Kidney (tissue), 14 donors: Measurements from ENCODE around the gene NCOR2. TPM values are rescaled to one million over a fixed set of nuclear protein-coding genes. Genes with fewer than 3 reads are reported as not detected.

Source experiments
- DNase-seq, 5 donors: peaks; one replicate each; pipeline ENCODE4 v3.0.0-alpha.2; 2013 to 2020
- FAIRE-seq: peaks from 2 replicates; lab custom pipeline; 2012; peaks lifted over from hg19 to GRCh38; lab: Jason Lieb, UNC
- H3K27ac ChIP-seq, 2 donors: one replicate each; pipeline ENCODE4 v1.7.0; 2013; ENCODE audit warnings: low read depth in 2 of 2, low read length in 2 of 2, inconsistent platforms in 1 of 2
- H3K27me3 ChIP-seq: one replicate; pipeline ENCODE4 v1.7.1; 2013; ENCODE audit warnings: low read length, inconsistent platforms; ENCODE audit not compliant: control insufficient read depth, insufficient read depth
- H3K36me3 ChIP-seq, 3 donors: one replicate each; pipeline versions ENCODE4 v1.7.0 to v1.7.1; 2013; ENCODE audit warnings: low read length in 3 of 3, control low read depth in 1 of 3, inconsistent platforms in 1 of 3; ENCODE audit not compliant: insufficient read depth in 3 of 3, control insufficient read depth in 2 of 3
- H3K4me1 ChIP-seq, 3 donors: one replicate each; pipeline versions ENCODE4 v1.7.0 to v1.7.1; 2013; ENCODE audit warnings: low read length in 3 of 3, inconsistent platforms in 1 of 3, low read depth in 1 of 3; ENCODE audit not compliant: control insufficient read depth in 2 of 3, insufficient read depth in 2 of 3
- H3K4me3 ChIP-seq, 3 donors: one replicate each; pipeline versions ENCODE4 v1.7.0 to v1.8.1; 2013; ENCODE audit warnings: low read length in 3 of 3, control low read depth in 1 of 3, inconsistent platforms in 1 of 3
- H3K9ac ChIP-seq, 3 donors: one replicate each; pipeline versions ENCODE4 v1.7.0 to v1.7.1; 2013; ENCODE audit warnings: low read length in 3 of 3, control low read depth in 1 of 3, inconsistent platforms in 1 of 3
- H3K9me3 ChIP-seq, 3 donors: one replicate each; pipeline versions ENCODE4 v1.7.0 to v1.7.1; 2013; ENCODE audit warnings: low read length in 3 of 3, control low read depth in 1 of 3, inconsistent platforms in 1 of 3; ENCODE audit not compliant: control insufficient read depth in 2 of 3, insufficient read depth in 1 of 3
- CTCF ChIP-seq: IDR thresholded peaks from 3 replicates; pipeline ENCODE4 v1.5.1; 2012; ENCODE audit warnings: mild to moderate bottlenecking, moderate library complexity, borderline replicate concordance; ENCODE audit not compliant: insufficient read depth; ENCODE audit errors: extremely low read depth
- intact Hi-C: fragments of 100-400 bp; cut with DNase I; formaldehyde crosslinking; loops from one replicate; pipeline ENCODE4 v1.11.1; 2022
- polyA plus RNA-seq: library from polyadenylated mRNA; stranded (reverse); fragments of 350-450 nt; fragmentation: Illumina TruSeq; extraction: RNeasy Lipid Tissue Mini Kit (QIAGEN cat#74804); gene quantifications from one replicate; pipeline ENCODE4 v1.2.3, GENCODE V29; 2014; ENCODE audit warnings: low read depth, low replicate concordance; ENCODE audit not compliant: insufficient read depth
- total RNA-seq: library from RNA; stranded (reverse); fragmentation: NEBNext Ultra II Directional; extraction: Animal tissue kit (Norgen Biotek cat#: 25700); gene quantifications from one replicate; pipeline ENCODE4 v1.2.1, GENCODE V29; 2021
- donor health status: control.
- donor health status: control.
- donor health status: control.
- donor health status: control.
- donor health status: control.
- donor health status: DM: yes; HTN: yes; CAD: no.
- donor health status: Normal renal cell carcinoma (clear cell type).

Gene NCOR2
- total and polyA plus RNA-seq, 2 donors from 2014 or later = 18.7 to 205 TPM

GRCh38 chr12:124578445-124578844, 11.0 kb upstream of the NCOR2 start:
- no peak for FAIRE-seq
- no peak for DNase-seq

GRCh38 chr12:124577986-124578385, 10.6 kb upstream of the NCOR2 start:
- intact Hi-C loops = no loop called here

More at GRCh38 chr12:124578445-124578844, 11.0 kb upstream of the NCOR2 start:
- Histone ChIP-seq H3K27me3 (no peaks in the 10 kb centered on the region), H3K27ac (no peak overlapping the region), H3K36me3 (no peaks in the 10 kb centered on the region), H3K4me3 (no peak overlapping the region), H3K9me3 (no peaks in the 10 kb centered on the region), H3K4me1 (peaks cover 0 to 4% (median 0%) of the 10 kb centered on the region in 3 donors), H3K9ac (no peak overlapping the region)
- no peak for TF ChIP-seq CTCF
- intact Hi-C loops = no loop called here

GRCh38 chr12:124577374-124577773, 10.0 kb upstream of the NCOR2 start:
- no peak overlapping the region for H3K9ac ChIP-seq
- no peaks in the 10 kb centered on the region for H3K9me3 ChIP-seq
- no peaks in the 10 kb centered on the region for H3K27me3 ChIP-seq
- no peak overlapping the region for H3K27ac ChIP-seq
- FAIRE-seq (no peak), DNase-seq (peak in 1 of 5 donors; percentile 55)
- no peak for TF ChIP-seq CTCF
- H3K4me1 ChIP-seq = peaks cover 0 to under 1% (median 0%) of the 10 kb centered on the region in 3 donors
- intact Hi-C loops = no loop called here
- no peak overlapping the region for H3K4me3 ChIP-seq
- H3K36me3 ChIP-seq = no peaks in the 10 kb centered on the region

More at GRCh38 chr12:124577986-124578385, 10.6 kb upstream of the NCOR2 start:
- H3K4me3 ChIP-seq = no peak overlapping the region
- no peaks in the 10 kb centered on the region for H3K27me3 ChIP-seq
- FAIRE-seq = no peak
- H3K27ac ChIP-seq = no peak overlapping the region
- H3K36me3 ChIP-seq = no peaks in the 10 kb centered on the region
- TF ChIP-seq CTCF = no peak
- no peaks in the 10 kb centered on the region for H3K9me3 ChIP-seq
- H3K9ac ChIP-seq = no peak overlapping the region
- H3K4me1 ChIP-seq = peaks cover 0 to 4% (median 0%) of the 10 kb centered on the region in 3 donors
- DNase-seq = no peak
